ACC112 (cell line): ENCODE results near the gene CLEC20A.

Experiments used
- H2AFZ ChIP-seq: fragments of 200-600 bp; sonication (generic); one replicate; pipeline ENCODE4 v1.6.0; 2017; ENCODE audit warnings: antibody characterized with exemption, low read length; ENCODE audit not compliant: unreplicated experiment
- H3K27ac ChIP-seq: fragments of 200-600 bp; sonication (generic); 2 replicates; pipeline ENCODE4 v1.5.1; 2014; ENCODE audit warnings: low read depth, mild to moderate bottlenecking, antibody characterized with exemption, low read length, moderate library complexity
- H3K27me3 ChIP-seq: fragments of 200-600 bp; sonication (generic); 2 replicates; pipeline ENCODE4 v1.6.1; 2014; ENCODE audit warnings: mild to moderate bottlenecking, antibody characterized with exemption, low read length, moderate library complexity, mixed read lengths; ENCODE audit not compliant: insufficient read depth
- H3K36me3 ChIP-seq: fragments of 200-600 bp; sonication (generic); 2 replicates; pipeline ENCODE4 v1.6.1; 2016; ENCODE audit warnings: mild to moderate bottlenecking, antibody characterized with exemption, low read length, moderate library complexity, mixed read lengths; ENCODE audit not compliant: insufficient read depth
- H3K4me1 ChIP-seq: fragments of 200-600 bp; sonication (generic); one replicate; pipeline ENCODE4 v1.6.1; 2016; ENCODE audit warnings: low read length, mixed read lengths; ENCODE audit not compliant: insufficient read depth, unreplicated experiment, control insufficient read depth
- H3K4me3 ChIP-seq: fragments of 200-600 bp; sonication (generic); 2 replicates; pipeline ENCODE4 v1.5.1; 2014; ENCODE audit warnings: mild to moderate bottlenecking, low read depth, low read length
- H3K79me2 ChIP-seq: fragments of 200-600 bp; sonication (generic); one replicate; pipeline ENCODE4 v1.6.0; 2016; ENCODE audit warnings: low read length; ENCODE audit not compliant: control insufficient read depth, unreplicated experiment, insufficient read depth

Gene CLEC20A

GRCh38 chr1:178496410-178497135 is at the start of gene CLEC20A:
CLEC20A (minus strand) TSS chr1:178496964; CDS start chr1:178496939, 25 bp downstream.
- Histone ChIP-seq H3K27ac (no peak within 1 kb of the TSS), H3K36me3 (no peaks in the 10 kb centered on the region), H3K27me3 (no peaks in the 10 kb centered on the region), H2AFZ (no peak within 1 kb of the TSS), H3K4me1 (no peaks in the 10 kb centered on the region), H3K4me3 (no peak within 1 kb of the TSS), H3K79me2 (no peaks in the 10 kb centered on the region)

GRCh38 chr1:178544531-178544930 is 47.8 kb upstream of the CLEC20A start:
- no peak overlapping the region for H3K4me3 ChIP-seq
- no peak overlapping the region for H2AFZ ChIP-seq
- no peaks in the 10 kb centered on the region for H3K27me3 ChIP-seq
- H3K27ac ChIP-seq: no peak overlapping the region
- H3K4me1 ChIP-seq: peaks cover 23% of the 10 kb centered on the region
- H3K79me2 ChIP-seq: no peaks in the 10 kb centered on the region
- H3K36me3 ChIP-seq: no peaks in the 10 kb centered on the region

- Histone ChIP-seq H3K79me2 (no peaks in the 10 kb centered on the region), H3K4me1 (peaks cover 36% of the 10 kb centered on the region), H2AFZ (peak overlapping the region; percentile 78), H3K27ac (peak overlapping the region; percentile 40; the same call in 1 of the 2 replicates), H3K4me3 (peak overlapping the region; percentile 94), H3K27me3 (no peaks in the 10 kb centered on the region), H3K36me3 (no peaks in the 10 kb centered on the region)
Measured at GRCh38 chr1:178543290-178543607, 46.5 kb upstream of the CLEC20A start.

- Histone ChIP-seq H3K79me2 (no peaks in the 10 kb centered on the region), H3K4me1 (peaks cover 42% of the 10 kb centered on the region), H3K27ac (peak overlapping the region; percentile 40), H3K27me3 (no peaks in the 10 kb centered on the region), H2AFZ (peak overlapping the region; percentile 99), H3K36me3 (no peaks in the 10 kb centered on the region), H3K4me3 (peak overlapping the region; percentile 94)
Measured at GRCh38 chr1:178542554-178543289, 46.0 kb upstream of the CLEC20A start.

GRCh38 chr1:178541829-178542553 is 45.2 kb upstream of the CLEC20A start:
- peak overlapping the region; percentile 99 for H2AFZ ChIP-seq
- H3K27ac ChIP-seq: no peak overlapping the region
- H3K27me3 ChIP-seq: no peaks in the 10 kb centered on the region
- H3K36me3 ChIP-seq: no peaks in the 10 kb centered on the region
- no peaks in the 10 kb centered on the region for H3K79me2 ChIP-seq
- peaks cover 49% of the 10 kb centered on the region for H3K4me1 ChIP-seq
- peak overlapping the region; percentile 94 for H3K4me3 ChIP-seq

- Histone ChIP-seq H2AFZ (no peak overlapping the region), H3K27me3 (no peaks in the 10 kb centered on the region), H3K36me3 (no peaks in the 10 kb centered on the region), H3K27ac (no peak overlapping the region), H3K4me3 (no peak overlapping the region), H3K4me1 (peaks cover 55% of the 10 kb centered on the region), H3K79me2 (no peaks in the 10 kb centered on the region)
Measured at GRCh38 chr1:178541379-178541778, 44.6 kb upstream of the CLEC20A start.

- Histone ChIP-seq H2AFZ (peak overlapping the region; percentile 21), H3K4me1 (peaks cover 57% of the 10 kb centered on the region), H3K4me3 (no peak overlapping the region), H3K27me3 (no peaks in the 10 kb centered on the region), H3K79me2 (no peaks in the 10 kb centered on the region), H3K27ac (no peak overlapping the region), H3K36me3 (no peaks in the 10 kb centered on the region)
Measured at GRCh38 chr1:178540646-178541045, 43.9 kb upstream of the CLEC20A start.

- Histone ChIP-seq H2AFZ (no peak overlapping the region), H3K79me2 (no peaks in the 10 kb centered on the region), H3K27ac (no peak overlapping the region), H3K27me3 (no peaks in the 10 kb centered on the region), H3K4me3 (no peak overlapping the region), H3K4me1 (peaks cover 57% of the 10 kb centered on the region), H3K36me3 (no peaks in the 10 kb centered on the region)
Measured at GRCh38 chr1:178540204-178540603, 43.4 kb upstream of the CLEC20A start.

GRCh38 chr1:178539291-178539690 is 42.5 kb upstream of the CLEC20A start:
- H3K36me3 ChIP-seq: no peaks in the 10 kb centered on the region
- no peaks in the 10 kb centered on the region for H3K27me3 ChIP-seq
- H3K4me3 ChIP-seq: no peak overlapping the region
- peak overlapping the region; percentile 53; the same call in 1 of the 2 replicates for H3K27ac ChIP-seq
- H3K4me1 ChIP-seq: peaks cover 55% of the 10 kb centered on the region
- peak overlapping the region; percentile 65 for H2AFZ ChIP-seq
- H3K79me2 ChIP-seq: no peaks in the 10 kb centered on the region

GRCh38 chr1:178538192-178538916 is 41.6 kb upstream of the CLEC20A start:
- Histone ChIP-seq H3K4me1 (peaks cover 55% of the 10 kb centered on the region), H3K27me3 (no peaks in the 10 kb centered on the region), H3K79me2 (no peaks in the 10 kb centered on the region), H3K4me3 (peak overlapping the region; percentile 13; the same call in 1 of the 2 replicates), H3K36me3 (no peaks in the 10 kb centered on the region), H2AFZ (peak overlapping the region; percentile 65), H3K27ac (peak overlapping the region; percentile 72)
